Activated T-cell treated with anti-CD3 and anti-CD28 coated beads for 48 hours (primary cell): ENCODE measurements around the gene PAM16.

Source experiments
- DNase-seq: peaks from one replicate; pipeline ENCODE4 v3.0.0-alpha.2; 2020; ENCODE audit warnings: low read depth

The PAM16 gene

DNA sequence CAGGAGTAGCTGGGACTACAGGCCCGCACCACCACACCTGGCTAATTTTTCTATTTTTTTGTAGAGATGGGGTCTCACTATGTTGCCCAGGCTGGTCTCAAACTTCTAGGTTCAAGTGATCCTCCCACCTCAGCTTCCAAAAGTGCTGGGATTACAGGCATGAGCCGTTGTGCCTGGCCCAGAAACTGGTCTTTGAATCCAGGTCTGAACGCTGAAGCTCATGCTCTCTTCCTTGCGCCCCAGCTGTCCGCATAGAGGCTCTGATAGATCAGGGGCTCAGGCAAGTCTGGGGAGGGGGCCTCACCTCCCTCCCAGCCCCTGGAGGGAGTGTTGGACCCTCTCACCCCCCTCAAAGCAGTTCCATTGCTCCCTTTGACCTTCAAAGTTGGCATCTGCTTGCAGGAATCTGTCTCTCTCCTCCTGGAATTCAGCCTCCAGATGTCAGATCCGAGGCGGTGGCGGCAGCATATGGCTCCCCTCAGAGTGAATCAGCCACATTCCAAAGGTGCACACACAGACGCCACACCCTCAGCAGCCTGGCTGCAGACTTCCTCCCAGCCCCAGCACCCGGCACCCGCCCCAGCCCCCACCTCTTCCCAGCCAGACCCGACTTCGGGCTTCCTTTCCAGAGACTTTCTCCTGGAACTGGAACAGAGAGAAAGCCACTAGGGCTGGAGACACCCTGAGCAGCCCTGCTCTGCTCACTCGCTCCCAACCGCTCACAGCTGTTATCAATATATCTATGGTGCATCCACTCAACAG, 52.2 kb downstream of the PAM16 start:
- DNase-seq: no peak

DNA sequence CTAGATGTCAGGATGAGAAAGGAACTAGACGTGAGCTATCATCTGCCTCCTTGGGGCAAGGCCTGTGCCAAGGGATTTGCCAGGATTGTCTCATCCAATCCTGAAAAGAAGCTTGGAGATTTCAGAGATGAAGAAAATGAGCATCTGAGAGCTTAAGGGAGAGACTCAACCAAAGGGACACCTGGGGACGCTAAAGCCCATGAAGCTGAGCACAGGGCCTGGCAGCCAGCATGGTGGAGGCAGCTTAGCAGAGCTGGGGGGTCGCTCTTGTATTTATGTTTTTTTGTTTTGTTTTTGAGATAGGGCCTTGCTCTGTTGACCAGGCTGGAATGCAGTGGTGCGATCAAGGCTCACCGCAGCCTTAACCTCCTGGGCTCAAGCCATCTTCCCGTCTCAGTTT, 53.6 kb downstream of the PAM16 start:
- DNase-seq: no peak

DNA sequence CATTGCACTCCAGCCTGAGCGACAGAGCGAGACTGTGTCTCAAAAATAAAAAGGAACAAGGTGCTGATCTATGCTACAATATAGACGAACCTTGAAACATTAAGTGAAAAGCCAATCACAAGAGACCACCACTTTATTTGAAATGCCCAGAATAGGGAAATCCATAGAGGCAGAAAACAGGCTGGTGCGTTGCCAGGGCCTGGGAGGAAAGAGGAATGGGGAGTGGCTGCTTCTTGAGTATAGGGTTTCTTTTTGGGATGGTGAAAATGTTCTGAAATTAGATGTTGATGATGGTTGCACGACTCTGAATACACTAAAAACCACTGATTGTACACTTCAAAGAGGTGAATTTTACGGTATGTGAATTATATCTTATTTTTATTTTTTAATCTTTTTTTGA, 55.5 kb downstream of the PAM16 start:
- DNase-seq: no peak

DNA sequence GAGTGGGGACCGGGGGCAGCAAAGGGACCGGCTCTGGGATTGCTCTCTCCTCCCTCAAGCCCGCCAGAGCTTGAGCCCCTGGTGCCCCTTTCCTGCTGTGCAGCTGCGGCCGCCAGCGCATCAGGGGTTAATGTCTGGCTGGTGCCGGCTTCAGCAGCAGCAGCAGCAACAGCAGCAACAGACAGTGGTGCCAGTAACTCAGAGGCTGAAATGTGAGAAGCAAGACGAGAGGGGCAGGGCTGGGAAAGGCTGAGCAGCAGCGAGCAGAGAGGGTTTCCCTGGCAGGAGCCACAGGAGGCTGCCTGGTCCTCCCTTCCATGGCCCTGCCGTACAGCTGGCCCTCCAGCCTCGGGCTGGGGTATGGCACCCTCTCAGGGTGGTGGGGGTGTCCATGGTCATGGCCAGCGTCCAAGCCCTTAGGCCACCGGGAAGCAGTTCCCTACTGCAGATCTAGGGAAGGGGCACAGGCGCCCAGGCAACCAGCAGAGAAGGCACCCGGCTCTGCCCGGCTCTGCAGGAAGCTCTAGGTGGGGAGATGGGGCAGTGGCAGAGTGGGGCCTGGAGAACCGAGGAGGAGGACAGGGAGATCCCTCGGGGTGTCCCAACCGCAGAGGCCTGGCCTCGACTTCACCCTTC, 57.2 kb downstream of the PAM16 start:
- DNase-seq: no peak

DNA sequence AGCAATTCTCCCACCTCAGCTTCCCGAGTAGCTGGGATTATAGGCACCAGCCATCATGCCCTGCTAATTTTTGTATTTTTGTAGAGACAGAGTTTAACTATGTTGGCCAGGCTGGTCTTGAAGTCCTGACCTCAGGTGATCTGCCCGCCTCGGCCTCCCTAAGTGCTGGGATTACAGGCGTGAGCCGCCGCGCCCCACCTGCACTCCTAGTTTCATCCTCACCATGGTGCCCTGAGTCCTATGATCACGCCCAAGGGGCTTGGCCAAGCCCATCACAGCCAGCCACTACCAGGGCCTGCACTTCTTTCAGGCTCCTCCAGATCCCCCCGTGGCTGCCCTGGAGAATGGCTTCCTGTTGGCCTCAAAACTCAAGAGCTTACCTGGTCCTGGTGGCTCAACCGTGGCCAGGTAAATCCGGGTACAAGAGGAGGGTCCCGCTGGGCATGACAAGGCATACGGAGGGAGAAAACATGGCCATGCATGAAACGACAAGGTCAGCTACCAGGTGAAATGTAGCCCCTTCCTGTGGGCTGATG, 57.9 kb downstream of the PAM16 start:
- DNase-seq: no peak

DNA sequence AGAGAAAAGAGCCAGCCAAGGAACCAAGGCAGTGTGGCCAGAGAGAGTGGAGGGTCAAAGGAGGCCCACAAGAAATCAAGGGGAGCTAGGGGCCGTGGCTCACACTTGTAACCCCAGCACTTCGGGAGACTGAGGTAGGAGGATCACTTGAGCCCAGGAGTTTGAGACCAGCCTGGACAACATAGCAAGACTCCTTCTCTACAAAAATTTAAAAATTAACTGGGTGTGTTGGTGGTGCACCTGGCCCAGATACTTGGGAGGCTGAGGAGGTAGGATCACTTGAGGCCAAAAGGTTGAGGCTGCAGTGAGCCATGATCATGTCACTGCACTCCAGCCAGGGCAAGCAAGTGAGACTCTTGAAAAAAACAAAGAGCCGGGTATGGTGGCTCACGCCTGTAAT, 59.4 kb downstream of the PAM16 start:
- no peak for DNase-seq
